ENCODE data around the gene DHCR7. TPM values are rescaled to one million over a fixed set of nuclear protein-coding genes. Genes with fewer than 3 reads are reported as not detected.

DHCR7 gene
- total RNA-seq, 1 experiment from 2014 or later: 371 TPM

GRCh38 chr11:71443736-71444445 is 4.3 kb downstream of the DHCR7 start:
- Mint-ChIP-seq H3K4me1 (ENCODE audit: low read depth, unreplicated experiment) (peaks cover 14% of the 10 kb centered on the region), H3K27ac (ENCODE audit: unreplicated experiment) (no peak overlapping the region), H3K36me3 (ENCODE audit: insufficient read depth, unreplicated experiment) (peaks cover 85% of the 10 kb centered on the region), H3K4me3 (ENCODE audit: unreplicated experiment) (no peak overlapping the region), H3K9me3 (ENCODE audit: unreplicated experiment) (no peaks in the 10 kb centered on the region), H3K27me3 (ENCODE audit: insufficient read depth, unreplicated experiment) (no peaks in the 10 kb centered on the region)
- Histone ChIP-seq H3K36me3 (ENCODE audit: control insufficient read depth, insufficient read depth, low read length) (peaks cover 26% of the 10 kb centered on the region), H3K4me1 (peaks cover 10% of the 10 kb centered on the region), H3K4me3 (ENCODE audit: low read depth, low read length) (no peak overlapping the region), H3K9me3 (no peaks in the 10 kb centered on the region), H3K27me3 (replicated peaks; ENCODE audit: control insufficient read depth, insufficient read depth, low read length) (no peaks in the 10 kb centered on the region)
- ChIA-PET POLR2A (interaction anchor here (1.3 kb wide), 1 partner anchor 9 kb away, joined by 6 read pairs; the partner anchor contains the start of gene NADSYN1), CTCF (no interaction called here)
- no peak for TF ChIP-seq CTCF (IDR thresholded peaks at IDR 0.05; ENCODE audit: insufficient read depth in 1 of 2, low read depth in 1 of 2, low read length in 1 of 2, severe bottlenecking in 1 of 2, unreplicated experiment in 1 of 2)
- no TSS peak for BruUV-seq (replicated peaks)
- DNase-seq: peak in 1 of 2 experiments; percentile 34
- intact Hi-C loops (cut with micrococcal nuclease; ENCODE audit: unreplicated experiment): no loop called here

GRCh38 chr11:71442880-71443279 is 5.3 kb downstream of the DHCR7 start:
- H3K4me3 ChIP-seq (ENCODE audit: low read depth, low read length): no peak overlapping the region
- H3K4me1 ChIP-seq: peaks cover 10% of the 10 kb centered on the region
- H3K9me3 Mint-ChIP-seq (ENCODE audit: unreplicated experiment): no peaks in the 10 kb centered on the region
- BruUV-seq (replicated peaks): no TSS peak
- H3K27me3 Mint-ChIP-seq (ENCODE audit: insufficient read depth, unreplicated experiment): no peaks in the 10 kb centered on the region
- no peaks in the 10 kb centered on the region for H3K9me3 ChIP-seq
- DNase-seq: peak in 1 of 2 experiments; percentile 12
- intact Hi-C loops (cut with micrococcal nuclease; ENCODE audit: unreplicated experiment): no loop called here
- CTCF ChIA-PET: no interaction called here
- no peak overlapping the region for H3K4me3 Mint-ChIP-seq (ENCODE audit: unreplicated experiment)
- no peak overlapping the region for H3K27ac Mint-ChIP-seq (ENCODE audit: unreplicated experiment)
- peaks cover 30% of the 10 kb centered on the region for H3K36me3 ChIP-seq (ENCODE audit: control insufficient read depth, insufficient read depth, low read length)
- peaks cover 85% of the 10 kb centered on the region for H3K36me3 Mint-ChIP-seq (ENCODE audit: insufficient read depth, unreplicated experiment)
- H3K4me1 Mint-ChIP-seq (ENCODE audit: low read depth, unreplicated experiment): peaks cover 14% of the 10 kb centered on the region
- no peak for TF ChIP-seq CTCF (IDR thresholded peaks at IDR 0.05; ENCODE audit: insufficient read depth in 1 of 2, low read depth in 1 of 2, low read length in 1 of 2, severe bottlenecking in 1 of 2, unreplicated experiment in 1 of 2)
- POLR2A ChIA-PET: interaction anchor here (1.3 kb wide), 1 partner anchor 10 kb away, joined by 6 read pairs; the partner anchor contains the start of gene NADSYN1
- H3K27me3 ChIP-seq (replicated peaks; ENCODE audit: control insufficient read depth, insufficient read depth, low read length): no peaks in the 10 kb centered on the region

DNA sequence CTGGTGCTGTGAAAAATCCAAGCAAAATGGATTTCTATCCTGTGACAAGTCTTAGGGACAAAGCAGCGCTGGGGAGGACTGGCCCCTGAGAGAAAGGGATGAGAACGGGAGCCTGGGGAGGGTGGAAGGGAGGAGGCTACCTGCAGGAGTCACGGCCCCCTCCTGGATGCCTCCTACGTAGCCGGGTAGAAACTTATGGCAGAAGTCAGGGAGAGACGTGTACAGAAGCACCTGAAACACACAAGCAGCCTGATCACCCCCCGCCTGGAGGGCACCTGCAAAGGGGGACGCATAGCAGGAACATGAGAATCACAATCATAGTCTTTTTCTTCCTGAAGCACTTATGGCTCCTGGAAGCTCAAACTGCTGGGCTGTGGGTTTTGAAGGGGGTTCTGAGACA is 6.1 kb downstream of the DHCR7 start:
- no peak overlapping the region for H3K4me3 ChIP-seq (ENCODE audit: low read depth, low read length)
- H3K27ac Mint-ChIP-seq (ENCODE audit: unreplicated experiment): no peak overlapping the region
- H3K4me1 ChIP-seq: peaks cover 10% of the 10 kb centered on the region
- no peaks in the 10 kb centered on the region for H3K27me3 ChIP-seq (replicated peaks; ENCODE audit: control insufficient read depth, insufficient read depth, low read length)
- DNase-seq: no peak
- H3K36me3 Mint-ChIP-seq (ENCODE audit: insufficient read depth, unreplicated experiment): peaks cover 85% of the 10 kb centered on the region
- H3K9me3 Mint-ChIP-seq (ENCODE audit: unreplicated experiment): no peaks in the 10 kb centered on the region
- intact Hi-C loops (cut with micrococcal nuclease; ENCODE audit: unreplicated experiment): no loop called here
- no peak for TF ChIP-seq CTCF (IDR thresholded peaks at IDR 0.05; ENCODE audit: insufficient read depth in 1 of 2, low read depth in 1 of 2, low read length in 1 of 2, severe bottlenecking in 1 of 2, unreplicated experiment in 1 of 2)
- H3K27me3 Mint-ChIP-seq (ENCODE audit: insufficient read depth, unreplicated experiment): no peaks in the 10 kb centered on the region
- ChIA-PET CTCF (no interaction called here), POLR2A (no interaction called here)
- H3K4me3 Mint-ChIP-seq (ENCODE audit: unreplicated experiment): no peak overlapping the region
- peaks cover 14% of the 10 kb centered on the region for H3K4me1 Mint-ChIP-seq (ENCODE audit: low read depth, unreplicated experiment)
- H3K36me3 ChIP-seq (ENCODE audit: control insufficient read depth, insufficient read depth, low read length): peaks cover 35% of the 10 kb centered on the region
- no TSS peak for BruUV-seq (replicated peaks)
- H3K9me3 ChIP-seq: no peaks in the 10 kb centered on the region
